Muscle of leg (tissue), 11 donors: ENCODE data around the gene VCPKMT. TPM values are rescaled to one million over a fixed set of nuclear protein-coding genes. Genes with fewer than 3 reads are reported as not detected.

Source experiments
- DNase-seq: peaks from one replicate; pipeline ENCODE4 v3.0.0; 2013
- H3K27ac ChIP-seq: one replicate; pipeline ENCODE4 v1.5.1; 2013; ENCODE audit warnings: mild to moderate bottlenecking, low read length, control low read depth
- H3K27me3 ChIP-seq: one replicate; pipeline ENCODE4 v1.6.1; 2013; ENCODE audit warnings: low read length; ENCODE audit not compliant: control insufficient read depth, insufficient read depth
- H3K36me3 ChIP-seq: one replicate; pipeline ENCODE4 v1.6.1; 2013; ENCODE audit warnings: low read length; ENCODE audit not compliant: control insufficient read depth, insufficient read depth
- H3K4me1 ChIP-seq: one replicate; pipeline ENCODE4 v1.6.1; 2013; ENCODE audit warnings: low read length; ENCODE audit not compliant: control insufficient read depth, insufficient read depth
- H3K4me3 ChIP-seq: one replicate; pipeline ENCODE4 v1.5.1; 2013; ENCODE audit warnings: low read length, control low read depth
- H3K9me3 ChIP-seq: replicated peaks from 2 replicates; pipeline ENCODE4 v1.6.1; 2013; ENCODE audit warnings: low read depth, low read length; ENCODE audit not compliant: control insufficient read depth
- WGBS: methylation state at CpG from one replicate; pipeline ENCODE4 v1.1.5; 2013; ENCODE audit warnings: missing lambda C conversion rate; ENCODE audit not compliant: insufficient coverage; 5-methylcytosine and 5-hydroxymethylcytosine counted together
- polyA plus RNA-seq, 8 donors: library from polyadenylated mRNA; unstranded; fragments of 120-200 nt; gene quantifications; one replicate each; pipeline versions ENCODE4 v1.2.1 to v1.2.3, GENCODE V29; 2013; ENCODE audit warnings: inconsistent platforms in 1 of 8, low replicate concordance in 1 of 8; ENCODE audit not compliant: insufficient read length in 8 of 8, insufficient read depth in 1 of 8
- total RNA-seq: library from RNA; stranded (reverse); fragments of 120-200 nt; gene quantifications from one replicate; pipeline ENCODE4 v1.2.4, GENCODE V29; 2013

The VCPKMT gene
- total and polyA plus RNA-seq, 9 donors: 7.1 to 11.0 (median 8.3) TPM

- Histone ChIP-seq H3K4me3 (no peak overlapping the region), H3K9me3 (no peaks in the 10 kb centered on the region), H3K36me3 (peaks cover 9% of the 10 kb centered on the region), H3K27ac (no peak overlapping the region), H3K27me3 (no peaks in the 10 kb centered on the region), H3K4me1 (no peaks in the 10 kb centered on the region)
- no peak for DNase-seq
- no CpG with 5 or more reads among the region's 1 CpG for WGBS
Measured at GRCh38 chr14:50095895-50096294, 20.5 kb downstream of the VCPKMT start.

GRCh38 chr14:50094056-50094755 lies 22.2 kb downstream of the VCPKMT start:
- 86% methylated on average over 7 of the region's 11 CpGs for WGBS

DNA sequence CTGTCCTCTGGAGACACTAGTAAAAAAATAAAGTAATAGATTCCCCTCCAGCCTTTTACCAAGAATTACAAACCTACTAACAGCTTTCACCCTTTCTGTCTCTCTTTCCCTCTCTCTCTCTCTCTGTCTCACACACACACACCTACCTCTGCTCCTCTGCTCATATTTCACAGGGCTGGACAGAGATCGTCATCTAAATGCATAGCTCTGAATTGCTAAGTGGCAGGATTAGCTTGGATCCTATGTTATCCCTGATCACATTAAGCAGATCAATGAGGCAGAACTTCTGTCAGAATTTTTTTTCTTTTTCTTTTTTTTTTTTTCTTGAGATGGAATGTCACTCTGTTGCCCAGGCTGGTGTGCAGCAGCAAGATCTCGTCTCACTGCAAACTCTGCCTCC lies 22.9 kb downstream of the VCPKMT start:
- Histone ChIP-seq H3K9me3 (no peaks in the 10 kb centered on the region), H3K4me1 (no peaks in the 10 kb centered on the region)
- 80% methylated on average over 1 of the region's 2 CpGs for WGBS

More at GRCh38 chr14:50094056-50094755, 22.2 kb downstream of the VCPKMT start:
- H3K9me3 ChIP-seq: no peaks in the 10 kb centered on the region
- no peaks in the 10 kb centered on the region for H3K4me1 ChIP-seq
- no peak overlapping the region for H3K27ac ChIP-seq
- H3K27me3 ChIP-seq: no peaks in the 10 kb centered on the region
- no peak overlapping the region for H3K4me3 ChIP-seq
- DNase-seq: no peak
- peaks cover 2% of the 10 kb centered on the region for H3K36me3 ChIP-seq

DNA sequence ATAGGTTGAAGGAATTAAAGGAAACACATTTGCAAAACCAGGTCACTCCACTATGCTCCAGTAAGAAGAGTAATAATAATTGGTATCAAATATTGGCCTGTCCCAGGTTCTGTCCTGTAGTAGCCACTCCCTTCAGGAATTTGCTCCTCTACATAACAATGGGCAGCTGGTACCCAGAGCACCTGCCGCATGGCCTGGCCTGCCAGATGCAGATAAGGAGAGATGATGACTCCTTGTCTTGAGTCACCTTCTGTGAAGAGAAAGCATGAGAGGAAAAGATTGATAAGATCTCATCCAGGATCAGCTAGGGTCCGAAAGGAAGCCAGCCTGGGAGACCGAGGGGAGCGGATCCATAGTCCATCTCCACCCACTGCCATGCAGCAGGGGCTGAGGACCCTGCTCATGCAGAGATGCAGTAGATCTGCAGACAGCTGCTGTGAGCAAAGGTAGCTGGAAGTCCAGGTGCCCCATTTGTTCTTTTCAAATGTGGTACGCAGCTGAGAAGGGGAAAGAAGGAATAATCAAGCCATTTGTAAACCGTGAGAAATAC lies 24.3 kb downstream of the VCPKMT start:
- peaks cover 4% of the 10 kb centered on the region for H3K36me3 ChIP-seq
- no peak overlapping the region for H3K4me3 ChIP-seq
- 83% methylated on average over 1 of the region's 6 CpGs for WGBS
- H3K27me3 ChIP-seq: no peaks in the 10 kb centered on the region
- no peaks in the 10 kb centered on the region for H3K9me3 ChIP-seq
- H3K27ac ChIP-seq: no peak overlapping the region
- H3K4me1 ChIP-seq: no peaks in the 10 kb centered on the region
- no peak for DNase-seq

More for the DNA sequence above, 22.9 kb downstream of the VCPKMT start:
- Histone ChIP-seq H3K4me3 (no peak overlapping the region), H3K36me3 (peaks cover 3% of the 10 kb centered on the region), H3K27ac (no peak overlapping the region), H3K27me3 (no peaks in the 10 kb centered on the region)
- DNase-seq: no peak

- no peak for DNase-seq
- Histone ChIP-seq H3K27ac (no peak overlapping the region), H3K27me3 (no peaks in the 10 kb centered on the region), H3K36me3 (peaks cover 4% of the 10 kb centered on the region), H3K9me3 (no peaks in the 10 kb centered on the region), H3K4me1 (no peaks in the 10 kb centered on the region), H3K4me3 (no peak overlapping the region)
- whole genome bisulfite sequencing: 90% methylated on average over 7 of the region's 7 CpGs
Measured at GRCh38 chr14:50091240-50091913, 25.0 kb downstream of the VCPKMT start.

DNA sequence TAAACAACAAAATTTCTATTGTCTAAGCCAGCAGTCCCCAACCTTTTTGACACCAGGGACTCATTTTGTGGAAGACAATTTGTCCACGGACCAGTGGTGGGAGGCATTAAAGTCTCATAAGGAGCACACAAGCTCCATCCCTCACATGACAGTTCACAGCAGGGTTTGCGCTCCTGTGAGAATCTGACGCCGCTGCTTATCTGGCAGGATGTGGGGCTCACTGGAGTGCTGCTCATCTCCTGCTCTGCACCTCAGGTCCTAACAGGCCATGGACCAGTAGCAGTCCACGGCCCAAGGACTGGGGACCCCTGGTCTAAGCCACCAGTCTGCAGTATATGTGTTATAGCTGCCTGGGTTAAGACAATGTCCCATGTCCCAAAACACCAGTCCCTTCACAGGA lies 27.2 kb downstream of the VCPKMT start:
- peaks cover 4% of the 10 kb centered on the region for H3K36me3 ChIP-seq
- no peaks in the 10 kb centered on the region for H3K9me3 ChIP-seq
- no peak overlapping the region for H3K27ac ChIP-seq
- H3K27me3 ChIP-seq: no peaks in the 10 kb centered on the region
- no peak overlapping the region for H3K4me3 ChIP-seq
- DNase-seq: no peak
- 96% methylated on average over 4 of the region's 5 CpGs for WGBS
- no peaks in the 10 kb centered on the region for H3K4me1 ChIP-seq

DNA sequence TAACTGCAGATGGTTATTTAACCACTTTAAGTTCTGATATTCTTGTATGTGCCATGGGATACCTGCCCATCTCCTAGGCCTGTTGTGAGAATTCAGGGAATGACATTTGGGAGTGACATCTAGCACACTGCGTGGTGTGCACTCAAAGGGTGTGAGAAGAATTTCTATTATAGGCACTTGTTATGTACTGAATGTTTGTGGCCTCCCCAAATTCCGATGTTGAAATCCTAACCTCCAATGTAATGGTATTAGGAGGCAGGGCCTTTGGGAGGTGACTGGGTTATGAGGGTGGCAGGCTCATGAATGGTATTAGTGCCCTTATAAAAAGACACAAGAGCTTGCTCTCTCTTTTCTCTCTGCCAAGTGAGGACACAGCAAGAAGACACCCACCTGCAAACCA lies 27.6 kb downstream of the VCPKMT start:
- no CpG with 5 or more reads among the region's 2 CpGs for WGBS
- Histone ChIP-seq H3K27me3 (no peaks in the 10 kb centered on the region), H3K4me3 (no peak overlapping the region), H3K27ac (no peak overlapping the region), H3K4me1 (peaks cover 2% of the 10 kb centered on the region), H3K36me3 (peaks cover 4% of the 10 kb centered on the region), H3K9me3 (no peaks in the 10 kb centered on the region)
- DNase-seq: no peak

DNA sequence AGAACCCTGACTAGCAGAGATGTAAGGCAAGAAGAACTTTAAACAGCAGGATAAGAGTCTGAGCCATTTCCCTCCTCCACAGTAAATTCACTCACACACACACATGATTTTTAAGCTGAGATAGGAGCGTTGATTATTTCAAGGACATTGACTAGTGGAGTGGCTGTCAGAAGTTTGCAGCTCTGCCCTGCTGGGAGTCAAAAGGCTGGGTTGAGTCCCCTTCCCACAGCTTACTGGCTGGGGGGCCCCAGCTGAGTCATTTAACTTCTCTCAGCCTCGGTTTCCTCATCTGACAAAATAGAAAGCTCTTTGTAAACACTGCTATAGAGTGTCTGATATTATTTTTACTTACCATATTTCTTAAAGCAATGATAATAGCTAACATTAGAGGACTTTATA lies 28.3 kb downstream of the VCPKMT start:
- Histone ChIP-seq H3K36me3 (peaks cover 4% of the 10 kb centered on the region), H3K27me3 (no peaks in the 10 kb centered on the region), H3K27ac (no peak overlapping the region), H3K9me3 (no peaks in the 10 kb centered on the region), H3K4me3 (no peak overlapping the region), H3K4me1 (peaks cover 5% of the 10 kb centered on the region)
- no peak for DNase-seq
- WGBS: no CpG with 5 or more reads among the region's 2 CpGs

DNA sequence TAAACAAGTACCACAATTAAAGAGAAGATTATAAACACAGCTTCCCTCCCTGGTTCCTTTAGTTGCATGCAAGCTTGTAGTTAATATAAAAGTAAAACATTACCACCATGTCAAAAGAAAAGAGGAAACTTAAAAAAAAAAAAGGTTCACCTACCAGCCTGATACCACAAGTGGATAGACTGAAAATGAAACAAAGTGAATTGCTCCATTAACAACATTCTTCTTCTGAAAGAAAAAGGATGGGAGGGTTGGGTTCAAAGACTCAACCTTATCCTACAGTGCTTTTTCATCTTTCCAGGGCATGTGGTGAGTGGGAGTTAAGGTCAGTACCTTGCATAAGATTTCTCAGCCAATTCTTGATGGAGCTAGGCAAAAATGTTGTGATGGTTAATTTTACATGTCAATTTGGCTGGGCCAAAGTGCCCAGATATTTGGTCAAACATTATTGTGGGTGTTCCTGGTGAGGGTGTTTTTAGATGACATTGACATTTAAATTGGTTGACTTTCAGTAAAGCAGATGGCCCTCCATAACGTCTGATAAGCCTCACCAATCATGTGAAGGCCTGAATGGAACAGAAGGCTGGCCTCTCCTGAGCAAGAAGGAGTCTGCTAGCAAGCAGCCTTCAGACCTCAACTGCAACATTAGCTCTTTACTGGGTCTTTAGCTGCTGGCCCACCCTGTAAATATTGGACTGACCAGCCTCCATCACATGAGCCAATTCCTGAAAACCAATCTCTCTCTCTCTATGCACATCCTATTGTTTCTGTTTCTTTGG lies 28.8 kb downstream of the VCPKMT start:
- Histone ChIP-seq H3K4me1 (peaks cover 5% of the 10 kb centered on the region), H3K9me3 (no peaks in the 10 kb centered on the region), H3K27me3 (no peaks in the 10 kb centered on the region), H3K27ac (no peak overlapping the region), H3K36me3 (peaks cover 4% of the 10 kb centered on the region), H3K4me3 (no peak overlapping the region)
- DNase-seq: no peak
- WGBS: 33% methylated on average over 1 of the region's 1 CpG

DNA sequence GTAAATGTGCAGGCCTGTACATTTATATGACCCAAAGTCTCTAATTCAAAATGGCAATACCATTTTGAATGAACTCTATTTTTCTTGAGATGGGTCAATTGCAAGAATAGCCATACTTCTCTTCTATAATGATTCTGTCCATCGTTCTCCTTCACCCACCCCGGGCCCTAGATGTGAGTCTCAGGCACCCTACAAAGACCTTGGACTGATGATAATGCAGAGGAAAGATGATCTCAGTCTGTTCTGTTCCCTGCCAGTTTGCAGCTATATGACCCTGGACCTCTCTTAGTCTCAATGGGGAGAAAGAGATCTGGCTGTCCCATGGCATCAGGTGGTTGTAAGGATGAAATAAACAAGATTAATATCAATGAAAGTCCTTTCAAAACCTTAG lies 30.1 kb downstream of the VCPKMT start:
- H3K27ac ChIP-seq: no peak overlapping the region
- no peaks in the 10 kb centered on the region for H3K27me3 ChIP-seq
- H3K9me3 ChIP-seq: no peaks in the 10 kb centered on the region
- peaks cover 2% of the 10 kb centered on the region for H3K36me3 ChIP-seq
- H3K4me3 ChIP-seq: no peak overlapping the region
- DNase-seq: no peak
- no CpG with 5 or more reads among the region's 2 CpGs for WGBS
- peaks cover 5% of the 10 kb centered on the region for H3K4me1 ChIP-seq
